Uterus (tissue), 2 donors: ENCODE data around the gene UFSP1.

ENCODE experiments used
- POLR2A ChIP-seq, 2 donors: fragments of 450-650 bp; IDR thresholded peaks; one replicate each; pipeline ENCODE4 v1.6.1; 2016; ENCODE audit warnings: antibody characterized with exemption in 2 of 2, mild to moderate bottlenecking in 1 of 2, moderate library complexity in 1 of 2
- TF ChIP-seq, protein P1 (sequence below), 4 experiments: fragments of 200-600 bp in 2 of 4; fragments of 450-650 bp in 2 of 4; sonication (generic) in 2 of 4; IDR thresholded peaks; one replicate each; pipeline ENCODE4 v1.5.1; 2016 to 2019; ENCODE audit warnings: antibody characterized with exemption in 4 of 4, mild to moderate bottlenecking in 2 of 4, moderate library complexity in 1 of 4

- TF ChIP-seq, protein P1, sequence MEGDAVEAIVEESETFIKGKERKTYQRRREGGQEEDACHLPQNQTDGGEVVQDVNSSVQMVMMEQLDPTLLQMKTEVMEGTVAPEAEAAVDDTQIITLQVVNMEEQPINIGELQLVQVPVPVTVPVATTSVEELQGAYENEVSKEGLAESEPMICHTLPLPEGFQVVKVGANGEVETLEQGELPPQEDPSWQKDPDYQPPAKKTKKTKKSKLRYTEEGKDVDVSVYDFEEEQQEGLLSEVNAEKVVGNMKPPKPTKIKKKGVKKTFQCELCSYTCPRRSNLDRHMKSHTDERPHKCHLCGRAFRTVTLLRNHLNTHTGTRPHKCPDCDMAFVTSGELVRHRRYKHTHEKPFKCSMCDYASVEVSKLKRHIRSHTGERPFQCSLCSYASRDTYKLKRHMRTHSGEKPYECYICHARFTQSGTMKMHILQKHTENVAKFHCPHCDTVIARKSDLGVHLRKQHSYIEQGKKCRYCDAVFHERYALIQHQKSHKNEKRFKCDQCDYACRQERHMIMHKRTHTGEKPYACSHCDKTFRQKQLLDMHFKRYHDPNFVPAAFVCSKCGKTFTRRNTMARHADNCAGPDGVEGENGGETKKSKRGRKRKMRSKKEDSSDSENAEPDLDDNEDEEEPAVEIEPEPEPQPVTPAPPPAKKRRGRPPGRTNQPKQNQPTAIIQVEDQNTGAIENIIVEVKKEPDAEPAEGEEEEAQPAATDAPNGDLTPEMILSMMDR (IDR thresholded peaks at IDR 0.05) = no peak
- no peak for TF ChIP-seq POLR2A (IDR thresholded peaks at IDR 0.05)
Observed at GRCh38 chr7:100861616-100861985, 27.9 kb downstream of the UFSP1 start.
